ENCODE measurements around the gene ITGB1.

ITGB1 gene

GRCh38 chr10:32927750-32928149, 30.3 kb downstream of the ITGB1 start:
- no peaks in the 10 kb centered on the region for H3K79me2 ChIP-seq (ENCODE audit: insufficient read depth, low read length)
- no peaks in the 10 kb centered on the region for H3K9me3 ChIP-seq (ENCODE audit: low read length)
- H3K4me1 ChIP-seq (ENCODE audit: insufficient read depth, low read length, severe bottlenecking) = no peaks in the 10 kb centered on the region
- no peaks in the 10 kb centered on the region for H3F3A ChIP-seq (ENCODE audit: insufficient read depth, low read length)
- no peaks in the 10 kb centered on the region for H3K9me2 ChIP-seq (ENCODE audit: low read depth, low read length)
- H4K20me1 ChIP-seq (ENCODE audit: insufficient read depth, low read length) = no peaks in the 10 kb centered on the region
- H3K9ac ChIP-seq (ENCODE audit: low read length) = no peak overlapping the region
- no peak overlapping the region for H3K4me3 ChIP-seq (ENCODE audit: low read depth, low read length, poor library complexity, severe bottlenecking)
- no peak overlapping the region for H3K4me2 ChIP-seq (ENCODE audit: low read length)
- H3K27ac ChIP-seq (ENCODE audit: low read depth, low read length, poor library complexity, severe bottlenecking) = no peak overlapping the region
- H3K36me3 ChIP-seq (ENCODE audit: insufficient read depth, low read length) = peaks cover 68% of the 10 kb centered on the region
- no peaks in the 10 kb centered on the region for H3K27me3 ChIP-seq (ENCODE audit: insufficient read depth, low read length)
- no peak overlapping the region for H2AFZ ChIP-seq (ENCODE audit: low read length)
- TF ChIP-seq EZH2 (IDR thresholded peaks at IDR 0.05; ENCODE audit: borderline replicate concordance, low read length) (no peak), CTCF (IDR thresholded peaks at IDR 0.05; ENCODE audit: low read length) (no peak)

GRCh38 chr10:32923849-32924248, 34.2 kb downstream of the ITGB1 start:
- no peak overlapping the region for H3K4me3 ChIP-seq (ENCODE audit: low read depth, low read length, poor library complexity, severe bottlenecking)

GRCh38 chr10:32923134-32923533, 34.9 kb downstream of the ITGB1 start:
- H3K4me3 ChIP-seq (ENCODE audit: low read depth, low read length, poor library complexity, severe bottlenecking) = no peak overlapping the region
- no peak overlapping the region for H3K27ac ChIP-seq (ENCODE audit: low read depth, low read length, poor library complexity, severe bottlenecking)
- no peak overlapping the region for H3K9ac ChIP-seq (ENCODE audit: low read length)
- no peaks in the 10 kb centered on the region for H4K20me1 ChIP-seq (ENCODE audit: insufficient read depth, low read length)
- H3K79me2 ChIP-seq (ENCODE audit: insufficient read depth, low read length) = no peaks in the 10 kb centered on the region; the same call in 1 of the 2 replicates
- no peaks in the 10 kb centered on the region for H3K9me3 ChIP-seq (ENCODE audit: low read length)
- H2AFZ ChIP-seq (ENCODE audit: low read length) = no peak overlapping the region
- peaks cover 87% of the 10 kb centered on the region for H3K36me3 ChIP-seq (ENCODE audit: insufficient read depth, low read length)
- H3F3A ChIP-seq (ENCODE audit: insufficient read depth, low read length) = no peaks in the 10 kb centered on the region
- no peak for TF ChIP-seq EZH2 (IDR thresholded peaks at IDR 0.05; ENCODE audit: borderline replicate concordance, low read length)
- TF ChIP-seq CTCF (IDR thresholded peaks at IDR 0.05; ENCODE audit: low read length) = no peak
- no peaks in the 10 kb centered on the region for H3K4me1 ChIP-seq (ENCODE audit: insufficient read depth, low read length, severe bottlenecking)
- H3K9me2 ChIP-seq (ENCODE audit: low read depth, low read length) = no peaks in the 10 kb centered on the region
- H3K27me3 ChIP-seq (ENCODE audit: insufficient read depth, low read length) = no peaks in the 10 kb centered on the region
- no peak overlapping the region for H3K4me2 ChIP-seq (ENCODE audit: low read length)

More at GRCh38 chr10:32923849-32924248, 34.2 kb downstream of the ITGB1 start:
- Histone ChIP-seq H3K4me1 (ENCODE audit: insufficient read depth, low read length, severe bottlenecking) (no peaks in the 10 kb centered on the region), H3K79me2 (ENCODE audit: insufficient read depth, low read length) (no peaks in the 10 kb centered on the region; the same call in 1 of the 2 replicates), H3K9me2 (ENCODE audit: low read depth, low read length) (no peaks in the 10 kb centered on the region), H2AFZ (ENCODE audit: low read length) (no peak overlapping the region), H3K27me3 (ENCODE audit: insufficient read depth, low read length) (no peaks in the 10 kb centered on the region), H3F3A (ENCODE audit: insufficient read depth, low read length) (no peaks in the 10 kb centered on the region), H3K9me3 (ENCODE audit: low read length) (no peaks in the 10 kb centered on the region), H3K36me3 (ENCODE audit: insufficient read depth, low read length) (peaks cover 85% of the 10 kb centered on the region), H3K4me2 (ENCODE audit: low read length) (no peak overlapping the region), H3K9ac (ENCODE audit: low read length) (no peak overlapping the region), H3K27ac (ENCODE audit: low read depth, low read length, poor library complexity, severe bottlenecking) (no peak overlapping the region), H4K20me1 (ENCODE audit: insufficient read depth, low read length) (no peaks in the 10 kb centered on the region)
- TF ChIP-seq EZH2 (IDR thresholded peaks at IDR 0.05; ENCODE audit: borderline replicate concordance, low read length) = no peak
- no peak for TF ChIP-seq CTCF (IDR thresholded peaks at IDR 0.05; ENCODE audit: low read length)

Data from OCI-LY1 (cell line).